NCI-H82 treated with DMSO at 0.1 percent for 48 hours (cell line): ENCODE data around the gene PRKN.
"Not testable (repeated sequence)": the region's sequence is repeated elsewhere in the genome, so short reads cannot be mapped to it uniquely, and the experiment has no call there.

ENCODE experiments used
- DNase-seq: peaks from one replicate; lab custom pipeline; 2025; ENCODE audit not compliant: unreplicated experiment; lab: John Stamatoyannopoulos, UW

The PRKN gene

GRCh38 chr6:161833099-161833860, 894.3 kb downstream of the PRKN start:
- DNase-seq: no peak

- no peak for DNase-seq
Observed at GRCh38 chr6:161832622-161833021, 894.9 kb downstream of the PRKN start.

- no peak for DNase-seq
Observed at GRCh38 chr6:161830866-161831616, 896.5 kb downstream of the PRKN start.

GRCh38 chr6:161829291-161829729, 898.3 kb downstream of the PRKN start:
- DNase-seq: no peak

GRCh38 chr6:161828355-161828754, 899.2 kb downstream of the PRKN start:
- no peak for DNase-seq

DNA sequence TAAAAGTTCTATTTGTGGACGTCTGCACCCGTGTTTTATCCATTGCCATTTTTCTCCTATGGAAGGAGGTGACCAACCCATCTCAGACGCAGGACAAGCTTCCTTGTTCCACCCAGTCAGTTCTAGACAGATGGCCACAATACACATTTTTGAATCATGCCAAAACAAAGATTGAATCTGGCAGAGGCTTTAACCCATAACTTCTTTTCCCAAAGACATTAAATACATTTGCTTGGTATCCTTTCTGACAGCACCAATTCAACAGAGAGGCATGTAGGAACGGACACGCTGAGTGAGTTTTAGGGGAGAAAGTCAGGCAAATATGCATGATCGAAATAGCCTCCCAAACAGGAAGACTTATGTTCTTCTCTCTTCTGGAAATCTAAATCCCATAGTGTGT, 901.1 kb downstream of the PRKN start:
- no peak for DNase-seq

- DNase-seq: not testable (repeated sequence)
Observed at GRCh38 chr6:161822204-161822603, 905.4 kb downstream of the PRKN start.

GRCh38 chr6:161817881-161818280, 909.7 kb downstream of the PRKN start:
- no peak for DNase-seq

DNA sequence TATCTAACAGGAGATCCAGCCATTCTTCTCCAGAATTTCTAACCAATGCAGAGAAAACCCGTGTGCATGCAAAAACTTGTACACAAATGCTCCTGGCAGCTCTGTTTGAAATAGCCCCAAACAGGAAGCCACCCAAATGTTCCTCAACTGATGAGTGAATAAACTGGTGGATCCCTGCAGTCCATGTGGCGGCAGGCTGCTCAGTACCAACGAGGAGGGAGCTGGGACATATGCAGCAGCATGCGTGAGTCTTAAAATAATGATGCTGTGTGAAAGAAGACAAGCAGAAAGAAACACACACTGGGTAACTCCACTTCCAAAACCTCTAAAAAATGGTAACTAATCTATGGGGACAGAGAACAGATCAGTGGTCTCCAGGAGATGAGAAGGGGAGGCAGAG, 911.6 kb downstream of the PRKN start:
- DNase-seq: no peak

- no peak for DNase-seq
Observed at GRCh38 chr6:161813156-161813555, 914.4 kb downstream of the PRKN start.

GRCh38 chr6:161809971-161810370, 917.6 kb downstream of the PRKN start:
- DNase-seq: no peak

DNA sequence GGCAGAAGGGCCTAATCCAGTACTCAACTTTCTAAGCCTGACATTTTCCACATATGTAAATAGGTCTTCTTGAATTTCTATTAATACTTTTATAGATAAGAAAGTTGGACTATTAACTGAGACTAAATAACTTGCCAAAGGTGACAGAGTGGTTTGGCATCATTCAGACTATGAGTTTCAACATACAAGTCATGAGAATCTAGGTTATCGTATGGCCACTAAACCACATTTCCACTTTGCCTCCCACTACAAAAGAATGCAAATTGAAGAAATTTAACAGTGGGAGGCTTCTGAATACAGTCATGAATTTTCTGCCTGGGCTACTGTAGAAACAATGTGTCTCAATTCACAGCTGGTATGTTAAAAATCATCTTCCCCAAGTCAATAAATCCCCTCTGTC, 922.7 kb downstream of the PRKN start:
- no peak for DNase-seq

- no peak for DNase-seq
Observed at GRCh38 chr6:161803131-161803530, 924.4 kb downstream of the PRKN start.

GRCh38 chr6:161802231-161802630, 925.3 kb downstream of the PRKN start:
- DNase-seq: no peak

GRCh38 chr6:161798844-161799394, 928.6 kb downstream of the PRKN start:
- DNase-seq: no peak

DNA sequence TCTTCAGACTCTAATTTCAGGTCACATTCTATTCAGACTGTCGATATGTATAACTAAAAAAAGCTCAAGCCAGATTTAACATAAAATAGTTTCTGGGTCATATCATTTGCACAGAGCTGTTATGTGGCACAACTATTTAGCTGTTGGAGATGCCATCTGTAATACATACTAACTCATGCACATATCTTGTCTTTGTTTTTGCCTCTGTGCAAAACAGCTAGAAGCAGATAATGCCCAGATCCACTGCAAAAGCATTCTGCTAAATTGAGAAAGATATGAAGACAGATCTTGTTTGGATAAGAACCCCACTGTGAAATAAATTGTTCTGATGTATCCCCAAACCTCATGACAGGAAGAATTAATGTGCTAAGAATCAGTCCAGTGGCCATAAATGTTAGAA, 930.9 kb downstream of the PRKN start:
- DNase-seq: no peak

GRCh38 chr6:161792851-161793493, 934.6 kb downstream of the PRKN start:
- DNase-seq: no peak

GRCh38 chr6:161788531-161788930, 939.0 kb downstream of the PRKN start:
- no peak for DNase-seq

DNA sequence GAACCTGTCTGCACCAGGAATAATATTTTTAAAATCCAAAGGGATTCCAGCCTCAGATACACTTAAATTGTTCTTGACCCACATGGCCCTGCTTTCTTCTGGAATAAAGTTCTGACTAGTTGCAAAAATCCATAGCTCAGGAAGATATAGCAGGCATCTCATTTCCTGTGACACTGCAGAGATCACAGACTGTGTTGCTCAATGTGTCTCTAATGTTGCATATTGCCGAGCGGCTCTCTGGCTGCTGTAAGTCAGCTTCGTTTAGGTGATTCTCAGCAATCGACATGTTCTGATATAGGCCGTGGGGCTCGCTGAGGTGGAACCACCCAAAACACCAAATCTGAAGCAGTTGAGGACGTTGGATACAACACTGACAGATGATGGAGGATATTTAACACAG, 955.4 kb downstream of the PRKN start:
- DNase-seq: no peak

- DNase-seq: no peak
Observed at GRCh38 chr6:161761966-161762365, 965.6 kb downstream of the PRKN start.

GRCh38 chr6:161755080-161755479, 972.5 kb downstream of the PRKN start:
- no peak for DNase-seq

- DNase-seq: no peak
Observed at GRCh38 chr6:161750686-161751085, 976.9 kb downstream of the PRKN start.
